D721Med (cell line): ENCODE measurements around the gene PAFAH1B1.
"Not testable (repeated sequence)": the region's sequence is repeated elsewhere in the genome, so short reads cannot be mapped to it uniquely, and the experiment has no call there.

Experiments used
- DNase-seq: peaks from one replicate; pipeline ENCODE4 v3.0.0; 2011; ENCODE audit warnings: low spot score; ENCODE audit not compliant: insufficient read length
- FAIRE-seq: peaks from 2 replicates; lab custom pipeline; 2011; peaks lifted over from hg19 to GRCh38; lab: Jason Lieb, UNC
- CTCF ChIP-seq: IDR thresholded peaks from 2 replicates; pipeline ENCODE4 v1.5.1; 2012; ENCODE audit warnings: mild to moderate bottlenecking, control low read depth; ENCODE audit not compliant: insufficient read depth; ENCODE audit errors: missing control alignments

Gene PAFAH1B1

GRCh38 chr17:2560658-2561057 is 32.8 kb upstream of the PAFAH1B1 start:
- DNase-seq (no peak), FAIRE-seq (no peak)
- no peak for TF ChIP-seq CTCF

DNA sequence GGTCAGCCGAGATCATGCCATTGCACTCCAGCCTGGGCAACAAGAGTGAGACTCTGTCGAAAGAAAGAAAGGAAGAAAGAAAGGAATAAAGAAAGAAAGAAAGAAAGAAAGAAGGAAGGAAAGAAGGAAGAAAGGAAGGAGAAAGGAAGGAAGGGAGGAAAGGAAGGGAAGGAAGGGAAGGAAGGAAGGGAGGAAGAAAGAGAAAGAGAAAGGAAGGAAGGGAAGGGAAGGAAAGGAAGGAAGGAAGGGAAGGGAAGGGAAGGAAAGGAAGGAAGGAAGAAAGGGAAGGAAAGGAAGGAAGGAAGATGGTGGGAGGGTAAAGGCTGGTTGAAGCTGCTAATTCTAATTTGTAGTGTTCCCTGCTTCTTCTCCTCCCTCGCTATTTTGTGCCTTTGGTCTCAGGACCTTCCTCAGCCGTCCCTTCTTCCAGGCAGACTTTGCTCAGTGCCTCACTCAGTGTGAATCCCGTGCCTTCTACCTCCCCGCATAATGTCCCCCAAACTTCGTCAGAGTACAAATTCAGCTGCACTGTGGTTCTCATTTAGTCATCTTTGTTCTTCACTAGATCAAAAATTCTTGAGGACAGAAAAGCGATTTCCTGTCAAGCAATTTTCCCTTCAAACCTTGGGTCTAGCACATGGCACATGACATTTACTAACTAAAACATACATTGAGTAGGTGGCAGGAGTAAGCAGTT is 31.1 kb upstream of the PAFAH1B1 start:
- TF ChIP-seq CTCF: no peak
- no peak for FAIRE-seq

GRCh38 chr17:2563061-2563460 is 30.4 kb upstream of the PAFAH1B1 start:
- FAIRE-seq: no peak
- DNase-seq: no peak
- no peak for TF ChIP-seq CTCF

More for the DNA sequence above, 31.1 kb upstream of the PAFAH1B1 start:
- no peak for DNase-seq

DNA sequence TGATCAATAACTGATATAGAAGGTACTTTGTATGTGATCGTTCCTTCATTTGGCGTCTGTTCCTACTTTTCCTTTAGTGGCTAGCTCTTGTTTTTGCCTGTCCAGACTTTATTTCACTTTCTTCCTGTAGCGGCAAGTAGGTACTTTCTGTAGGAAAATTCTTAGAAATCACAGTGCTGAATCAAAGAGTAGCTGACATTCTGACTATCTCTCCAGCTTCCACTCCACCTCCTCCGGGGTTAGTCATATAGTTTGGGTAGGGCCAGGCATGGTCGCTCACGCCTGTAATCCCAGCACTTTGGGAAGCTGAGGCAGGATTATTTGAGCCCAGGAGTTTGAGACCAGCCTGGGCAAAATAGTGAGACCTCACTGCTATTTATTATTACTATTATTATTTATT is 29.9 kb upstream of the PAFAH1B1 start:
- no peak for DNase-seq
- FAIRE-seq: no peak
- TF ChIP-seq CTCF: no peak

- FAIRE-seq (no peak), DNase-seq (no peak)
- no peak for TF ChIP-seq CTCF
Observed at GRCh38 chr17:2564877-2565276, 28.6 kb upstream of the PAFAH1B1 start.

DNA sequence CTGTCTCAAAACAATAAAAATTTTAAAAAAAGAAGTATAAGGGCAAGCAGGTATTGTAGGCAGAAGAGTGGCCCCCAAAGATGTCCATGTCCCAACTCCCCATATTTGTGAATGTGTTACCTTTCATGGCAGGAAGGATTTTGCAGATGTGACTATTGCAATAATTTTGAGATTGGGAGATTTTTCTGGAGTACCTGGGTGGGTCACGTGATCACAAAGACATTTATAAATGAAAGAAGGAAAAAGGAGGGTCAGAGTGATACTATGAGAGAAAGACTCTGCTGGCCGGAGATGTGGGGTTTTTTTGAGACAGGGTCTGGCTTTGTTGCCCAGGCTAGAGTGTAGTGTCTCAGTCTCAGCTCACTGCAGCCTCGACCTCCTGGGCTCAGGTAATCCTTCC is 27.4 kb upstream of the PAFAH1B1 start:
- no peak for TF ChIP-seq CTCF
- DNase-seq (no peak), FAIRE-seq (no peak)

DNA sequence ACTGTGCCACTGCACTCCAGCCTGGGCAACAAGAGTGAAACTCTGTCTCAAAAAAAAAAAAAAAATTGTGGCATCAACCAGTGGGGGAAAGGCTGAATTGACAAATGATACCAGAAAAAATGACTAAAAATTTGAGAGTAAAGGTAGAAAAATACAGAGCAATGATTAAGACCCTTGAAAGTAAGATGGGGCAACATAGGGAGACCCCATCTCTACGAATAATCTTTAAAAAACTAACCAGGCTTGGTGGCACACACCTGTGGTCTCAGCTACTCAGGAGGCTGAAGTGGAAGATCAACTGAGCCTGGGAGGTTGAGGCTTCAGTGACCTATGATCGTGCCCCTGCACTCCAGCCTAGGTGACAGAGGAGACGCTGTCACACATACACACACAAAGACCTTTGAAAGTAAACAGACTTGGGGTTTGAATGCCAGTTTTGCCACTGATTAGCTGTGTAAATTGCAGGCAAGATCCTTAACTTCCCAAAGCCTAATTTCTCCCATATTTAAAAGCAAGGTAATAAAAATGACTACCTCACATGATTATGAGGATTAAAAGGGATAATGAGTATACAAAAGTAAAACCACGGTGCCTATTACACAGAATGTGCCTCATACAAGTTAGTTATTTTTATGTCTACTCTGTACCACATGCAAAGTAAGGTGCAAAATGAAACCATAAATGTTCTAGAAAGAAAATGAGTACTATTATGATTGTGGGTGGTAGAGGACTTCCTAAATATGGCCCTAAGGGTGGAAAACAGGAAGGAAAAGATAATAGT is 21.7 kb upstream of the PAFAH1B1 start:
- FAIRE-seq (no peak), DNase-seq (no peak)
- no peak for TF ChIP-seq CTCF

GRCh38 chr17:2572304-2572609 is 21.2 kb upstream of the PAFAH1B1 start:
- not testable (repeated sequence) for DNase-seq, FAIRE-seq
